Peyer's patch (tissue), 4 donors: ENCODE measurements around the gene SLC7A5.

Experiments
- CTCF ChIP-seq, 6 experiments: fragments of 450-650 bp in 4 of 6; fragments of 200-600 bp in 2 of 6; sonication (generic) in 1 of 6; IDR thresholded peaks; one replicate each; pipeline ENCODE4 v1.5.1; 2017 to 2019; ENCODE audit warnings: antibody characterized with exemption in 6 of 6, mild to moderate bottlenecking in 3 of 6, moderate library complexity in 1 of 6
- POLR2A ChIP-seq, 2 donors: fragments of 450-650 bp; IDR thresholded peaks; one replicate each; pipeline ENCODE4 v1.5.1; 2017; ENCODE audit warnings: antibody characterized with exemption in 2 of 2, mild to moderate bottlenecking in 2 of 2, moderate library complexity in 2 of 2

GRCh38 chr16:87846705-87847466 lies 22.4 kb downstream of the SLC7A5 start:
- TF ChIP-seq CTCF (IDR thresholded peaks at IDR 0.05) = no peak
- no peak for TF ChIP-seq POLR2A (IDR thresholded peaks at IDR 0.05)
